Thymus (tissue), 14 donors: Measurements from ENCODE around the gene IL22RA2. TPM values are rescaled to one million over a fixed set of nuclear protein-coding genes. Genes with fewer than 3 reads are reported as not detected.

ENCODE experiments used
- DNase-seq, 9 donors: peaks; one replicate each; pipeline ENCODE4 v3.0.0-alpha.2; 2013; ENCODE audit warnings: low spot score in 9 of 9, low read depth in 6 of 9, missing footprints in 1 of 9
- H3K27ac ChIP-seq, 2 donors: one replicate each; pipeline ENCODE4 v1.5.1; 2013; ENCODE audit warnings: control low read depth in 1 of 2, low read depth in 1 of 2, low read length in 1 of 2, mild to moderate bottlenecking in 1 of 2, moderate library complexity in 1 of 2
- H3K27me3 ChIP-seq, 2 donors: one replicate each; pipeline ENCODE4 v1.5.1; 2013; ENCODE audit warnings: low read length in 1 of 2; ENCODE audit not compliant: control insufficient read depth in 2 of 2, insufficient read depth in 1 of 2
- H3K36me3 ChIP-seq, 2 donors: one replicate each; pipeline ENCODE4 v1.5.1; 2013; ENCODE audit warnings: low read length in 1 of 2, mild to moderate bottlenecking in 1 of 2, moderate library complexity in 1 of 2; ENCODE audit not compliant: control insufficient read depth in 2 of 2, insufficient read depth in 2 of 2
- H3K4me1 ChIP-seq, 2 donors: one replicate each; pipeline ENCODE4 v1.5.1; 2013; ENCODE audit warnings: low read length in 2 of 2; ENCODE audit not compliant: control insufficient read depth in 2 of 2, insufficient read depth in 2 of 2
- H3K4me3 ChIP-seq, 2 donors: one replicate each; pipeline ENCODE4 v1.5.1; 2013; ENCODE audit warnings: low read length in 2 of 2, control low read depth in 1 of 2, mild to moderate bottlenecking in 1 of 2
- H3K9me3 ChIP-seq, 2 donors: one replicate each; pipeline ENCODE4 v1.5.1; 2013; ENCODE audit warnings: low read length in 1 of 2, mild to moderate bottlenecking in 1 of 2; ENCODE audit not compliant: control insufficient read depth in 2 of 2, insufficient read depth in 1 of 2
- WGBS: extraction: QIAGEN DNeasy Blood & Tissue Kit; methylation state at CpG from one replicate; pipeline ENCODE4 v1.1.7; 2013; 5-methylcytosine and 5-hydroxymethylcytosine counted together
- long read RNA-seq, 10 donors: transcript quantifications; one replicate each; lab custom pipeline, GENCODE V29; 2026
- polyA plus RNA-seq: library from polyadenylated mRNA; stranded (reverse); fragments of 200-250 nt; gene quantifications from one replicate; pipeline ENCODE4 v1.2.3, GENCODE V29; 2013
- total RNA-seq: library from RNA; stranded (reverse); fragments of 120-200 nt; gene quantifications from one replicate; pipeline ENCODE4 v1.2.4, GENCODE V29; 2013
- donor health status: healthy.

IL22RA2 gene
- total RNA-seq (0.61 TPM), polyA plus RNA-seq (0.84 TPM)
- long read RNA-seq, donor 1 = 0 reads
- long read RNA-seq, donor 2 = 0 reads
- long read RNA-seq, donor 3 = 0 reads
- long read RNA-seq, donor 4 = 0 reads
- long read RNA-seq, donor 5 = 0 reads
- long read RNA-seq, donor 6 = 0 reads
- long read RNA-seq, donor 7 = 0 reads
- long read RNA-seq, donor 8 = 0 reads
- long read RNA-seq, donor 9 = 0 reads
- long read RNA-seq, donor 10 = 0 reads

- peak within 1 kb of the TSS in 1 of 2 donors; percentile 73 for H3K27ac ChIP-seq
- peaks cover 0 to 8% of the 10 kb centered on the region in 2 donors for H3K4me1 ChIP-seq
- no peak for DNase-seq
- H3K36me3 ChIP-seq = no peaks in the 10 kb centered on the region
- H3K9me3 ChIP-seq = peaks cover 0 to 2% of the 10 kb centered on the region in 2 donors
- no peaks in the 10 kb centered on the region for H3K27me3 ChIP-seq
- WGBS = 97% methylated on average over 4 of the region's 4 CpGs
- no peak within 1 kb of the TSS for H3K4me3 ChIP-seq
Observed at GRCh38 chr6:137173501-137173900, at the start of gene IL22RA2. TSS of gene IL22RA2 (minus strand) at chr6:137173644. CDS start at chr6:137161749, 11,895 bp downstream.

DNA sequence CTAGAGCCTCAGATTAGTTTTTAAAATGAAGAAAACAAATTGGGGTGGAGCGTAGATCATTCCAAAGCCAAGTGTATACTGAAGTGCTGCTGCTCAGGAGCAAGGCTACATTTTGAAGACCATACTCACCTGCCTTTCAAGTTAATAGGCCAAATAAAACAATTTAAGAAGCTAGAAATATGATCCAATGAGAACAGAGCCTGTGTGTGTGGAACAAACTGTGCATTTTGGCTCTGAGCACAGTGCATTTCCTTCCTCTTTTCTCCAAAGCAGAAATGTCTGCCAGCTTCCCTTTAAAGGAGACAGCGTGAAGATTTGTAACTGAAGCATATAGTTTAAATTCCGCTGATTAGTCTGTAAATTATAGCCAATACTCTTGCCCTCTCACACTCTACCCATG is 48.9 kb upstream of the IL22RA2 start:
- Histone ChIP-seq H3K4me1 (peaks cover 10 to 44% of the 10 kb centered on the region in 2 donors), H3K9me3 (peaks cover 0 to 2% of the 10 kb centered on the region in 2 donors), H3K27ac (peak overlapping the region; percentile 47 to 58), H3K36me3 (no peaks in the 10 kb centered on the region), H3K27me3 (no peaks in the 10 kb centered on the region), H3K4me3 (no peak overlapping the region)
- peak in 1 of 9 donors; percentile 47 for DNase-seq
- 41% methylated on average over 3 of the region's 3 CpGs for WGBS

DNA sequence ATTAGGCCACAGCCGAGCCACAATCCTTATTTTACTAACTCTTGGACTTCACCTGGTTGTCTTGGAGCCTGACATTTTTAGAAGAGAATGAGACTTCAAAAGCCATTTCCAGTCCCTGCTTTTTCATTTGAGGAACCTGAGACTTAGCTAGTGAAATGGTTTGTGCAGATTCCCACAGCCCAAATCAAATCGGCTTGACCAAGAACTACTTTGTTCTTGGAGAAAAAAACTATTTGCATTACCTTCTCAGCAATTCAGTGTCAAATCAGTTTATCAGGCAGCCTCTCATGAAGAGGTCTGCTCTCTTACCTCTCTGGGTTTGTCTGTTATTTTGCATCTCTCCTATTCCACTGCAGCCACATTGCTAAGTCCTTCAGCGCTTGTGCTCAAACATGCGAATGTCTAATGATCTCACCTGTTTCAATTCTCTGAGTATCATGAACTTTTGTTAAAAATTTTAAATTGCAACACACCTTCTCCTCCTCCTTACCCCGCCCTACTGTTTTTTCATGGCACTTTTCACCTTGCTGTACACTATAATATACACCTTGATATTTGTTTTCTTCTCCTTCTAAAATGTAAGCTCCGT is 46.3 kb upstream of the IL22RA2 start:
- Histone ChIP-seq H3K27ac (peak overlapping the region; percentile 91 to 95), H3K4me3 (peak overlapping the region; percentile 59 to 83), H3K4me1 (peaks cover 7 to 38% of the 10 kb centered on the region in 2 donors), H3K27me3 (no peaks in the 10 kb centered on the region), H3K36me3 (peaks cover 0 to 6% of the 10 kb centered on the region in 2 donors), H3K9me3 (no peaks in the 10 kb centered on the region)
- WGBS = 71% methylated on average over 6 of the region's 6 CpGs
- DNase-seq = no peak

DNA sequence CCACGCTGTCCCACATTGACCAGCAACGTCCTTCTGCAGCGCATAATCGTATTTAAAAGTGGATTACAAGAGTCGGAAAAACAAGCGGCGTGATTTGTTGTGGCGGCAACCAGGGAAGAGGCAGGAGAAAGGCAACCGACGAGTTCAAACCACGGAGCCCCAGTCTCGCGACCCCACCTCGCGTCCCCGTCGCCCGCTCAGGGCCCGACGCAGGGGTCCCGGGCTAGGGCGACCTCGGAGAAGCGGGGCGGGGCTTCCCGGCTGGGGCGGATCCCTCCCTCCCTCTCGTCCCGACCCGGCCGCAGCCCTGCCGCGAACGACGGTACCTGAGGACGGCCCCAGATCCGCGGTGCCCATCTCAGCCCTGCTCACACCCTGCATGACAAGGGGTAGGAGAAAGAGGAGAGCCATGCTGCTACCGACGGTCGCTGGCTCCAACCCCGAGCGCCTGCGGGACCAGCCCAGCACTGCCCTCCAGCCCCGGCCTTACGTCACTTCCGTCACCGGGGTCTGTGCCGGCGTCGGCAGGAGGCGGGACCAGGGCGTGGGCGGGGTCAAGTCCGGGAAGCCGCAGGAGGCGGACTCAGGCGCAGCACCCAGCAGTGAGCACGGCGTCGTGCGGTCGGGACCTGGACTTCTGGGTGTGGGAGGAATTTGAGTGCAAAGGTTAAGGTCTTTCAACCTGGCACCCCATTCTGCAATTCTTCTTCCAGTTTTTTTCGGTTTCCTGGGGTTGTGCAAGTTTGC is 45.6 kb upstream of the IL22RA2 start, which contains the start of gene IFNGR1:
IFNGR1 (minus strand) TSS at position 469 of the 747 bp plus-strand sequence; CDS start at position 411, 58 bp downstream.
- WGBS = under 1% methylated on average over 64 of the region's 64 CpGs
- no peaks in the 10 kb centered on the region for H3K9me3 ChIP-seq
- H3K27ac ChIP-seq = peak within 1 kb of the TSS; percentile 91 to 95
- peak; percentile 83 to 95 (median 91) for DNase-seq
- H3K4me3 ChIP-seq = peak within 1 kb of the TSS; percentile 59 to 83
- peaks cover 7 to 32% of the 10 kb centered on the region in 2 donors for H3K4me1 ChIP-seq
- peaks cover 0 to 6% of the 10 kb centered on the region in 2 donors for H3K36me3 ChIP-seq
- no peaks in the 10 kb centered on the region for H3K27me3 ChIP-seq

DNA sequence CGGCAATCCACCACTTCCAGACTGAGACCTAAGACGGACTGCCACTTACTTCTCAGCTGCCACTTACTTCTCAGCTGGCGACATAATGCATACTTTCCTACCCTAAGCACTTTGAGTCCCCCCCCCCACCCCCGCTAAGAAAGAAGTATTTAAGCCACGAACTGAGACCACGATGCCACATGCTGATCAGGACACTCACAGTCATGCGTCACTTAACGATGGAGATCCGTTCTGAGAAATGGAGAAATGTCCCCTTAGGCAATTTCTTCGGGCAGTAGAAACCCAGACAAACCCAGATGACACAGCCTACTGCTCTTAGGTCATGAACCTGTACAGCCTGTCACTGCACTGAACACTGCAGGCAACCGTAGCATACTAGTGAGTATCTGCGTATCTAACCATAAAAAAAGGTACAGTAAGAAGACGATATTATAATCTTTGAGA is 45.1 kb upstream of the IL22RA2 start:
- peak overlapping the region; percentile 59 to 83 for H3K4me3 ChIP-seq
- no peaks in the 10 kb centered on the region for H3K9me3 ChIP-seq
- H3K36me3 ChIP-seq = peaks cover 0 to 6% of the 10 kb centered on the region in 2 donors
- DNase-seq = peak; percentile 29 to 75 (median 51)
- H3K27ac ChIP-seq = peak overlapping the region; percentile 91 to 95
- H3K27me3 ChIP-seq = no peaks in the 10 kb centered on the region
- under 1% methylated on average over 13 of the region's 13 CpGs for WGBS
- peaks cover 7 to 28% of the 10 kb centered on the region in 2 donors for H3K4me1 ChIP-seq

DNA sequence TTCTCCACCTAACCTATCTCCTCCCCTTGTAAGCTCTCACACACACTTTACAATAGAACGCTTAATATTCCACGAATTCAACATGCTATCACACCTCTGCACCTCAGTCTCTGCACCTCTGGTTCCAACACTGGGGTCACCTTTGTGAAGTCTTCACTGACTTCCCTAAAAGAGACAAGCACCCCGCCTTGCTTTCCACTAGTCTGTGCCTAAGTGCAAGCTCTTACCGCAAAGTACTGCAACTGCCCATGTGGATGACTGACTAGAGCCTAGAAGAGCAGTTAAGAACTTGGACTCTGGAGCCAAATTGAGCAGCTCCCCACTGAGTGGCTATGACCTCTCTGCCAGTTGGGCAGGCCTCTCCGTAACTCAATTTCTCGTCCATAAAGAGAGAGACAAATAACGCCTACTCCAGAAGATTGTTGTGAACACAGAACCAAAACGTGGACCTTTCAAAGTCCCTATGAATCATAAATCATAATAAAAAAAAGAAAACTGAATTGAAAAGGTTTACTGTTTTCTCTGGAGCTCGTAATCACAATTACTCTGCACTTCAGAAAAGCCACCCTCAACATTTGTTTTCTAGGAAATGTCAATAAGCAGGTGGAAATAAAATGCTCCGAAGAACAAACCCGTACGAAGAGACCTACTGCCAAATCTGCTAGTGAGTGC is 44.5 kb upstream of the IL22RA2 start:
- WGBS = 31% methylated on average over 12 of the region's 12 CpGs
- Histone ChIP-seq H3K27me3 (no peaks in the 10 kb centered on the region), H3K36me3 (peaks cover 0 to 6% of the 10 kb centered on the region in 2 donors), H3K27ac (peak overlapping the region; percentile 72 to 91), H3K4me3 (peak overlapping the region; percentile 59 to 83), H3K9me3 (no peaks in the 10 kb centered on the region), H3K4me1 (peaks cover 7 to 25% of the 10 kb centered on the region in 2 donors)
- DNase-seq = no peak

DNA sequence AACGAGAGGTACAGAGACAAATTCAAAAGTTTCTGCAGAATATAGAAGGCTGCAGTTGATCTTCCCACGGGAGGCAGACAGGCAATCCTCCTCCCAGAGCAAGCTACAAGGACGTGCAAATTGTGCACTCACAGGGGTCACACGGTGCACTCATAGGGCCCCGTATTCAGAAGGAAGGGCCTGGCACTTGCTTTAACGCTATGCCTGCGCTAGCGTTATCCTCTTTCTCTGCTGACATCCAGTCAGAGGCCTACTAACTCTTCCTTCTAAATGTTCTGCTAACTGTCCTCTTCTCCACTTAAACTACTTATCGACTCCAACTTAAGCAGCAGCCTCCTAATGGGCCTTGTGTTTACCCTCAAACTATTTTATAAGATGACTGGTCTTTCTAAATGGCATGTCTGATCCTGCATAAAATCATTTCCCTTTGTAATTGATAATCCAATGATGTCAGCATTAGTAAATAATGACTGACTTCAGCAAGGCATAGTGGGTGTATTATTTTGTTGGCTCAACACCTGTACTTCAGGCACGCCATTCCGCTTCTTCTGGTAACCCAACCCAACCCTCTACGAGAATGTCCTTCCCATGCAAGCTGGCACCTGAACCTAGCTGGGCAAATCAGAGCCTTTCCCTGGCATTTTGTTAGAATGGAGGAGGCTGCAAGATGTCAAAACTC is 43.6 kb upstream of the IL22RA2 start:
- peaks cover 0 to 5% of the 10 kb centered on the region in 2 donors for H3K9me3 ChIP-seq
- H3K27ac ChIP-seq = peak overlapping the region; percentile 55 to 91
- no peak for DNase-seq
- peaks cover 7 to 19% of the 10 kb centered on the region in 2 donors for H3K4me1 ChIP-seq
- peak overlapping the region; percentile 6 to 83 for H3K4me3 ChIP-seq
- H3K27me3 ChIP-seq = no peaks in the 10 kb centered on the region
- WGBS = 91% methylated on average over 12 of the region's 12 CpGs
- H3K36me3 ChIP-seq = peaks cover 0 to 6% of the 10 kb centered on the region in 2 donors

DNA sequence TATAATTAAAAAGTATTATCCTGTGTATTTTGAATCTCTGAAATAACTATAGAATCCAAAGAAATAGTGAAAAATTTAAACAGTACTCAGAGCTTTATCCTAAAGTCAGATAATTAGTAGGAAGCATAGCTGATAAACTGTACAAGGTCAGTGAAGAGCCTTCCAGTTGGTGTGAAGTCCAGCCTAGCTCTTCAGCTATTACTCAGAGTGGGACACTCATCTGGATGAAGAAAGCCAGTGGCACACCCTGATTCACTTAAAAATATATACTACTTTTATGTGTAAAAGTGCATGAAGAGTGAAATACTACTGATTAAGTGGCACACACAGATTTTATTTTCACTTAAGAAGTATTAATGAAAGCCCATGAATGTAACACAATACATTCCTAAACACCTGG is 42.7 kb upstream of the IL22RA2 start:
- peaks cover 0 to 8% of the 10 kb centered on the region in 2 donors for H3K9me3 ChIP-seq
- peaks cover 0 to 9% of the 10 kb centered on the region in 2 donors for H3K36me3 ChIP-seq
- H3K27ac ChIP-seq = peak overlapping the region in 1 of 2 donors; percentile 1
- peak overlapping the region in 1 of 2 donors; percentile 16 for H3K4me3 ChIP-seq
- H3K27me3 ChIP-seq = no peaks in the 10 kb centered on the region
- H3K4me1 ChIP-seq = peaks cover 7 to 14% of the 10 kb centered on the region in 2 donors
- no peak for DNase-seq
